Activated naive CD8-positive, alpha-beta T cell (primary cell): ENCODE data around the gene C7.

ENCODE experiments used
- H3K27ac Mint-ChIP-seq: one replicate; pipeline ENCODE4 v1.8.0; 2021; ENCODE audit warnings: mixed read lengths
- H3K27me3 Mint-ChIP-seq: one replicate; pipeline ENCODE4 v1.8.0; 2021; ENCODE audit warnings: mixed read lengths
- H3K36me3 Mint-ChIP-seq: one replicate; pipeline ENCODE4 v1.8.0; 2021; ENCODE audit warnings: mixed read lengths
- H3K4me1 Mint-ChIP-seq: one replicate; pipeline ENCODE4 v1.8.0; 2021; ENCODE audit warnings: low read depth, mixed read lengths
- H3K4me3 Mint-ChIP-seq: one replicate; pipeline ENCODE4 v1.8.0; 2021; ENCODE audit warnings: mild to moderate bottlenecking, mixed read lengths
- H3K9me3 Mint-ChIP-seq: one replicate; pipeline ENCODE4 v1.8.0; 2021; ENCODE audit warnings: low read depth, mixed read lengths

Gene C7

GRCh38 chr5:40958811-40959210 is 49.5 kb downstream of the C7 start:
- H3K4me1 Mint-ChIP-seq: no peaks in the 10 kb centered on the region
- H3K27ac Mint-ChIP-seq: no peak overlapping the region
- peaks cover 1% of the 10 kb centered on the region for H3K27me3 Mint-ChIP-seq
- H3K4me3 Mint-ChIP-seq: no peak overlapping the region
- H3K9me3 Mint-ChIP-seq: peaks cover 5% of the 10 kb centered on the region
- no peaks in the 10 kb centered on the region for H3K36me3 Mint-ChIP-seq

GRCh38 chr5:40960037-40960436 is 50.7 kb downstream of the C7 start:
- Mint-ChIP-seq H3K27me3 (peaks cover 1% of the 10 kb centered on the region), H3K4me1 (no peaks in the 10 kb centered on the region), H3K36me3 (no peaks in the 10 kb centered on the region), H3K9me3 (peaks cover 5% of the 10 kb centered on the region), H3K27ac (no peak overlapping the region), H3K4me3 (no peak overlapping the region)

- Mint-ChIP-seq H3K27ac (no peak overlapping the region), H3K27me3 (no peaks in the 10 kb centered on the region), H3K4me3 (no peak overlapping the region), H3K4me1 (no peaks in the 10 kb centered on the region), H3K36me3 (no peaks in the 10 kb centered on the region), H3K9me3 (peaks cover 8% of the 10 kb centered on the region)
These were observed 53.1 kb downstream of the C7 start for GRCh38 chr5:40962207-40962955.

GRCh38 chr5:40972434-40972833 is 63.1 kb downstream of the C7 start:
- no peaks in the 10 kb centered on the region for H3K4me1 Mint-ChIP-seq
- H3K4me3 Mint-ChIP-seq: no peak overlapping the region
- H3K27me3 Mint-ChIP-seq: peaks cover 4% of the 10 kb centered on the region
- H3K27ac Mint-ChIP-seq: no peak overlapping the region
- H3K36me3 Mint-ChIP-seq: no peaks in the 10 kb centered on the region
- no peaks in the 10 kb centered on the region for H3K9me3 Mint-ChIP-seq

GRCh38 chr5:40973364-40974004 is 64.2 kb downstream of the C7 start:
- H3K27ac Mint-ChIP-seq: no peak overlapping the region
- H3K4me3 Mint-ChIP-seq: no peak overlapping the region
- no peaks in the 10 kb centered on the region for H3K4me1 Mint-ChIP-seq
- H3K9me3 Mint-ChIP-seq: no peaks in the 10 kb centered on the region
- peaks cover 4% of the 10 kb centered on the region for H3K27me3 Mint-ChIP-seq
- H3K36me3 Mint-ChIP-seq: no peaks in the 10 kb centered on the region

- H3K4me1 Mint-ChIP-seq: no peaks in the 10 kb centered on the region
- H3K9me3 Mint-ChIP-seq: no peaks in the 10 kb centered on the region
- peaks cover 9% of the 10 kb centered on the region for H3K27me3 Mint-ChIP-seq
- no peak overlapping the region for H3K27ac Mint-ChIP-seq
- no peak overlapping the region for H3K4me3 Mint-ChIP-seq
- H3K36me3 Mint-ChIP-seq: no peaks in the 10 kb centered on the region
These were observed 66.7 kb downstream of the C7 start for GRCh38 chr5:40976041-40976440.

GRCh38 chr5:40976836-40977235 is 67.5 kb downstream of the C7 start:
- no peaks in the 10 kb centered on the region for H3K4me1 Mint-ChIP-seq
- no peak overlapping the region for H3K4me3 Mint-ChIP-seq
- H3K27ac Mint-ChIP-seq: no peak overlapping the region
- no peaks in the 10 kb centered on the region for H3K36me3 Mint-ChIP-seq
- H3K9me3 Mint-ChIP-seq: no peaks in the 10 kb centered on the region
- peaks cover 9% of the 10 kb centered on the region for H3K27me3 Mint-ChIP-seq

GRCh38 chr5:40981420-40981819 is 72.1 kb downstream of the C7 start:
- Mint-ChIP-seq H3K4me1 (no peaks in the 10 kb centered on the region), H3K36me3 (no peaks in the 10 kb centered on the region), H3K27me3 (peaks cover 10% of the 10 kb centered on the region), H3K27ac (no peak overlapping the region), H3K4me3 (no peak overlapping the region), H3K9me3 (no peaks in the 10 kb centered on the region)

GRCh38 chr5:40983781-40984180 is 74.5 kb downstream of the C7 start:
- no peak overlapping the region for H3K4me3 Mint-ChIP-seq
- no peak overlapping the region for H3K27ac Mint-ChIP-seq
- no peaks in the 10 kb centered on the region for H3K36me3 Mint-ChIP-seq
- peaks cover 8% of the 10 kb centered on the region for H3K27me3 Mint-ChIP-seq
- H3K4me1 Mint-ChIP-seq: no peaks in the 10 kb centered on the region
- peaks cover 5% of the 10 kb centered on the region for H3K9me3 Mint-ChIP-seq

GRCh38 chr5:40984884-40985283 is 75.6 kb downstream of the C7 start:
- Mint-ChIP-seq H3K36me3 (no peaks in the 10 kb centered on the region), H3K27me3 (peaks cover 5% of the 10 kb centered on the region), H3K4me1 (no peaks in the 10 kb centered on the region), H3K27ac (no peak overlapping the region), H3K9me3 (peaks cover 5% of the 10 kb centered on the region), H3K4me3 (no peak overlapping the region)

GRCh38 chr5:40985501-40985900 is 76.2 kb downstream of the C7 start:
- peaks cover 5% of the 10 kb centered on the region for H3K27me3 Mint-ChIP-seq
- no peaks in the 10 kb centered on the region for H3K36me3 Mint-ChIP-seq
- H3K4me1 Mint-ChIP-seq: no peaks in the 10 kb centered on the region
- no peak overlapping the region for H3K4me3 Mint-ChIP-seq
- H3K27ac Mint-ChIP-seq: no peak overlapping the region
- H3K9me3 Mint-ChIP-seq: peaks cover 5% of the 10 kb centered on the region

GRCh38 chr5:40986666-40987065 is 77.4 kb downstream of the C7 start:
- peaks cover 5% of the 10 kb centered on the region for H3K9me3 Mint-ChIP-seq
- no peak overlapping the region for H3K4me3 Mint-ChIP-seq
- H3K27ac Mint-ChIP-seq: no peak overlapping the region
- peaks cover 4% of the 10 kb centered on the region for H3K27me3 Mint-ChIP-seq
- H3K4me1 Mint-ChIP-seq: no peaks in the 10 kb centered on the region
- H3K36me3 Mint-ChIP-seq: no peaks in the 10 kb centered on the region

GRCh38 chr5:40987349-40987748 is 78.1 kb downstream of the C7 start:
- Mint-ChIP-seq H3K4me1 (no peaks in the 10 kb centered on the region), H3K9me3 (peaks cover 5% of the 10 kb centered on the region), H3K36me3 (no peaks in the 10 kb centered on the region), H3K27ac (no peak overlapping the region), H3K27me3 (peaks cover 4% of the 10 kb centered on the region), H3K4me3 (no peak overlapping the region)

GRCh38 chr5:40988746-40989510 is 79.6 kb downstream of the C7 start:
- H3K9me3 Mint-ChIP-seq: peaks cover 5% of the 10 kb centered on the region
- no peaks in the 10 kb centered on the region for H3K36me3 Mint-ChIP-seq
- H3K4me3 Mint-ChIP-seq: no peak overlapping the region
- H3K27ac Mint-ChIP-seq: no peak overlapping the region
- peaks cover 4% of the 10 kb centered on the region for H3K27me3 Mint-ChIP-seq
- H3K4me1 Mint-ChIP-seq: no peaks in the 10 kb centered on the region
